ENCODE data around the gene SH3RF3. TPM values are rescaled to one million over a fixed set of nuclear protein-coding genes. Genes with fewer than 3 reads are reported as not detected.

The SH3RF3 gene
- total RNA-seq, 1 experiment from 2014 or later = 1.0 TPM

- no peak for TF ChIP-seq ZNF532 (CRISPR knock-in tag; IDR thresholded peaks at IDR 0.05; ENCODE audit: borderline replicate concordance)
- TF ChIP-seq TP53 (CRISPR knock-in tag; IDR thresholded peaks at IDR 0.05) = no peak
Observed at GRCh38 chr2:109176928-109177327, 47.9 kb downstream of the SH3RF3 start (continued).

GRCh38 chr2:109177635-109178034, 48.6 kb downstream of the SH3RF3 start:
- ChIA-PET POLR2A (no interaction called here), CTCF (no interaction called here)
- Mint-ChIP-seq H3K4me3 (no peak overlapping the region), H3K27ac (no peak overlapping the region), H3K27me3 (ENCODE audit: low read depth) (peaks cover 2% of the 10 kb centered on the region; the same call in 1 of the 2 replicates), H3K36me3 (peaks cover 25% of the 10 kb centered on the region), H3K9me3 (peaks cover 50% of the 10 kb centered on the region), H3K4me1 (peaks cover 21% of the 10 kb centered on the region)
- ATAC-seq = no peak
- no peak for DNase-seq (ENCODE audit: low spot score)
- no peak for TF ChIP-seq ZSCAN18 (CRISPR knock-in tag; IDR thresholded peaks at IDR 0.05)
- no peak for TF ChIP-seq MYBL2 (CRISPR knock-in tag; IDR thresholded peaks at IDR 0.05)
- no peak for TF ChIP-seq ELF4 (CRISPR knock-in tag; IDR thresholded peaks at IDR 0.05; ENCODE audit: low read depth)
- TF ChIP-seq GABPB1 (CRISPR knock-in tag; IDR thresholded peaks at IDR 0.05) = no peak
- TF ChIP-seq ZNF671 (CRISPR knock-in tag; IDR thresholded peaks at IDR 0.05) = no peak
- no peak for TF ChIP-seq ZNF263 (CRISPR knock-in tag; IDR thresholded peaks at IDR 0.05; ENCODE audit: low read depth)
- no peak for TF ChIP-seq CREM (CRISPR knock-in tag; IDR thresholded peaks at IDR 0.05)
- TF ChIP-seq STAT6 (CRISPR knock-in tag; conservative IDR thresholded peaks at IDR 0.05; ENCODE audit: low read depth) = no peak
- TF ChIP-seq ATF6 (CRISPR knock-in tag; IDR thresholded peaks at IDR 0.05) = no peak
- no peak for TF ChIP-seq HMGA2 (CRISPR knock-in tag; IDR thresholded peaks at IDR 0.05)
- TF ChIP-seq RORB (CRISPR knock-in tag; IDR thresholded peaks at IDR 0.05) = no peak
- no peak for TF ChIP-seq ATF3 (CRISPR knock-in tag; conservative IDR thresholded peaks at IDR 0.05)
- TF ChIP-seq ZNF396 (CRISPR knock-in tag; IDR thresholded peaks at IDR 0.05; ENCODE audit: borderline replicate concordance) = no peak
- TF ChIP-seq FOXP1 (CRISPR knock-in tag; IDR thresholded peaks at IDR 0.05; ENCODE audit: borderline replicate concordance) = no peak
- no peak for TF ChIP-seq TEAD4 (CRISPR knock-in tag; IDR thresholded peaks at IDR 0.05)
- TF ChIP-seq ZBTB21 (CRISPR knock-in tag; IDR thresholded peaks at IDR 0.05; ENCODE audit: borderline replicate concordance) = no peak
- TF ChIP-seq NFE2L1 (CRISPR knock-in tag; IDR thresholded peaks at IDR 0.05) = no peak

Measured in WTC11 (cell line).